ENCODE results near the gene CHGA.

CHGA gene

DNA sequence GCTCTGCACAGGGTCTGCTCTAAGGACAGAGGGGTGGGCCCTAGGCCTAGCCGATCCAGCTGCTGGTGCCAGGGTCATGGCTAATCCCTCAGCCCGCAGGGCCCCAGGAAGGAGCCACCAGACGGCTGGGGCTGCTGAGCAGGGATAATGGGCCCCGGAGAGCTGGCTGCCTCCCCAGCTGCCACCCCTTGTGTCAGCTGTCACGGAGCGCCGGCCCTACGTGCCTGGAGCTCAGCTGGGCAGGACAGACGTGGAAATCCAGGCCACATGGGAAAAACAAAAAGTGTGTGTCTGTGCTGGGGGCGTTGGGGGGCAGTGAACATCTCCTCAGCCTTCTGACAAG lies 36.2 kb downstream of the CHGA start:
- Histone ChIP-seq H3K9ac (ENCODE audit: low read depth, low read length) (no peak overlapping the region), H3K4me3 (ENCODE audit: low read length) (no peak overlapping the region), H3K4me1 (ENCODE audit: insufficient read depth, low read length) (peaks cover 14% of the 10 kb centered on the region; the same call in 1 of the 2 replicates), H3K9me3 (ENCODE audit: insufficient read depth, low read depth, low read length) (no peaks in the 10 kb centered on the region), H3K27me3 (ENCODE audit: insufficient read depth, low read length) (no peaks in the 10 kb centered on the region), H3K36me3 (ENCODE audit: insufficient read depth, low read depth, low read length) (peaks cover 31% of the 10 kb centered on the region), H3K27ac (ENCODE audit: low read length) (no peak overlapping the region)

DNA sequence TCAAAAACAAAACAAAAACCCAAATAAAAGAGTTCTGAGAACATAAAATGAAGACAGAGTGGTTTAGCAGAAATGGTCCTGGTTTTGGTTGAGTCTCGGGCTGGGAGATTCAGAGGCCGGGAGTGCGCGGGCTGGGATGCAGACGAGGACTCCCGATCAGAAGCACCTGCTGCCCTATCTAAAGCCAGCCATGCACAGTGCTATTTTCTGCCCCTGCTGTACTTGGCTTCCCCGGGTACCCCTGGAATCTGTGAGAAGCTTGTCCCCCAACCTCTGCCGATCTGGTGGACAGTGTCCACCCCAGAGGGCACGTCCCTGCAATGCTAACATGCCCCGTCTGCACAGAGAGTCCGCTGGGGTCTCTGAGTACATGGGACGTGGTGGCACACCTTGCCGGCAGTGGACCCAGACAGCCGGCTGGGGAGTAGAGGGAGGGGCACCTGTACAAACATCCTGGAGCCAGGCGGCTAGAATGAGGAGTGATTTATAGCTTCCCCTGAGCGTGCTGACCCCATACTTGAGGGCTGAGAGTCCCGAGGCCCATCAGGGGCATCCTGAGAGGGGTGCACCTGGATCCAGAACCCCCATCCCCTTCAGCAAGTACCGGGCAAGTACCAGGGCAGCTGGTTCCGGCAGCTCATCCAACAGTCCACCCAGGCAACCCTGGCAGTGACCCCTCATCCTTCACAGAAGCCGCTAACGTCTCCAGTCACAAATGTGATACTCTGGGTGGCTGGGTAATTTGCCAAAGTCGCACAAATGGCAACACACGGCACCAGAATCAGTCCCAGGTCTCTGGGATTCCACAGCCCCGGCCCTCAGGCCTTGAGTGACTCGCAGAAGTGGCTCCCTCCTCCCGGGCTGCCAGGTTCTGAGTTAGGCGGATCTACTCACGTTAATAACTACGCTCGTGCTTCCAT lies 37.1 kb downstream of the CHGA start:
- Histone ChIP-seq H3K36me3 (ENCODE audit: insufficient read depth, low read depth, low read length) (peaks cover 31% of the 10 kb centered on the region), H3K4me1 (ENCODE audit: insufficient read depth, low read length) (peaks cover 11% of the 10 kb centered on the region; the same call in 1 of the 2 replicates), H3K9ac (ENCODE audit: low read depth, low read length) (no peak overlapping the region), H3K27ac (ENCODE audit: low read length) (no peak overlapping the region), H3K4me3 (ENCODE audit: low read length) (no peak overlapping the region), H3K9me3 (ENCODE audit: insufficient read depth, low read depth, low read length) (0 out of 2 replicates have a peak, but pooled peaks cover 2% of the 10 kb centered on the region), H3K27me3 (ENCODE audit: insufficient read depth, low read length) (no peaks in the 10 kb centered on the region)

DNA sequence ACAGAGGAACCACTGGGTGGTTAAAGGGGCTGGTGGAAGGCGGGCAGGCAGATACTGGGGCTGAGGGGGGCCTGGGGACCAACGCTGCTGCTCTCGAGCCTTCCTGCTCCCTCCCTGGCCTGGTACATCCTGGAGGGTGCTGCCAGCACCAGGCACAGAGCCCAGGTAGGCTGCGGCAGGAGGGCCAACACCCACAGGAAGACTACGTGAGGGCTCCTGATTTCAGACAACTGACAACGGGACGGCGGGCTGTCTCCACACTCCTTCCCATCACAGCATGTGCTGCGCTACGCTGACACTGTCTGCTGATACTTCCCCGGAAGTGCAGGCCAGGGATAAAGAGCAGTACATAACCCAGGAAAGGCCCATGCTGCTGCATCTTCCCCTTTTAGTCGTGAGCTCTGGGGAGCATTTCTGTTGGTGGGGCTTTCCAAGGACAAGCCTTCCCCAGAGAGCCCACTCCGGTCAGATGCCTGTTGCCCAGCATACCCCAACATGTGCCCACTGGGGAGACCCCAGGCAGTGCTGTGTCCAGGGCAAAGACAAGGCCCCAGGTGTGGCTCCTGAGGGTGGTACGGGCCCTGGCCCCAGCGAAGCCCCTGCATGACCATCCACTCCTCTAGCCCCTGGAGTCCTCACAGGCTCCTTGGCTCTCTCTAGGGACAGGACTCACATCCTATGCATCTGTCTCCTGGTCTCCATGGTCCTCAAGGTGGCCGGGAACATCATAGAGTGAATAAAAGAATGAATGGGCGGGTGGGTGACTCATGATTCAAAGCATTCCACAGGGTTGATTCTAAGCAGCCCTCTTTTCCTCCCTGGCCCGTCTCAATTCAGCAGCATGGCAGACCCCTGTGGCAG lies 38.0 kb downstream of the CHGA start:
- Histone ChIP-seq H3K4me1 (ENCODE audit: insufficient read depth, low read length) (peaks cover 11% of the 10 kb centered on the region; the same call in 1 of the 2 replicates), H3K36me3 (ENCODE audit: insufficient read depth, low read depth, low read length) (peaks cover 28% of the 10 kb centered on the region), H3K27me3 (ENCODE audit: insufficient read depth, low read length) (no peaks in the 10 kb centered on the region), H3K4me3 (ENCODE audit: low read length) (no peak overlapping the region), H3K9ac (ENCODE audit: low read depth, low read length) (no peak overlapping the region), H3K27ac (ENCODE audit: low read length) (no peak overlapping the region), H3K9me3 (ENCODE audit: insufficient read depth, low read depth, low read length) (0 out of 2 replicates have a peak, but pooled peaks cover 2% of the 10 kb centered on the region)

DNA sequence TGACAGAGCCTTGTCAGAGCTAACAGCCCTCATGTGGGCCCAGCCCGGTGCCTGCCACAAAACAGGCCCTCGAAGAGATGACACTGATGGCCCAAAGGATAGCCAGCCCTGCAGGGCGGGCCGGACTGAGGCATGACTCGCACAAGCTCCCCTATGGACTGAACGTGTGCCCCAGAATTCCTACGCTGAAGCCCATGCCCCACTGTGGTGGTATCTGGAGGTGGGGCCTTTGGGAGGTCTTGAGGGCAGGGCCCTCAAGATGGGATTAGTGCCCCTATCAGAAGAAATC lies 38.6 kb downstream of the CHGA start:
- H3K27me3 ChIP-seq (ENCODE audit: insufficient read depth, low read length): no peaks in the 10 kb centered on the region
- no peak overlapping the region for H3K9ac ChIP-seq (ENCODE audit: low read depth, low read length)
- H3K36me3 ChIP-seq (ENCODE audit: insufficient read depth, low read depth, low read length): peaks cover 24% of the 10 kb centered on the region
- H3K9me3 ChIP-seq (ENCODE audit: insufficient read depth, low read depth, low read length): 0 out of 2 replicates have a peak, but pooled peaks cover 2% of the 10 kb centered on the region
- H3K4me1 ChIP-seq (ENCODE audit: insufficient read depth, low read length): peaks cover 11% of the 10 kb centered on the region; the same call in 1 of the 2 replicates
- no peak overlapping the region for H3K4me3 ChIP-seq (ENCODE audit: low read length)
- no peak overlapping the region for H3K27ac ChIP-seq (ENCODE audit: low read length)

DNA sequence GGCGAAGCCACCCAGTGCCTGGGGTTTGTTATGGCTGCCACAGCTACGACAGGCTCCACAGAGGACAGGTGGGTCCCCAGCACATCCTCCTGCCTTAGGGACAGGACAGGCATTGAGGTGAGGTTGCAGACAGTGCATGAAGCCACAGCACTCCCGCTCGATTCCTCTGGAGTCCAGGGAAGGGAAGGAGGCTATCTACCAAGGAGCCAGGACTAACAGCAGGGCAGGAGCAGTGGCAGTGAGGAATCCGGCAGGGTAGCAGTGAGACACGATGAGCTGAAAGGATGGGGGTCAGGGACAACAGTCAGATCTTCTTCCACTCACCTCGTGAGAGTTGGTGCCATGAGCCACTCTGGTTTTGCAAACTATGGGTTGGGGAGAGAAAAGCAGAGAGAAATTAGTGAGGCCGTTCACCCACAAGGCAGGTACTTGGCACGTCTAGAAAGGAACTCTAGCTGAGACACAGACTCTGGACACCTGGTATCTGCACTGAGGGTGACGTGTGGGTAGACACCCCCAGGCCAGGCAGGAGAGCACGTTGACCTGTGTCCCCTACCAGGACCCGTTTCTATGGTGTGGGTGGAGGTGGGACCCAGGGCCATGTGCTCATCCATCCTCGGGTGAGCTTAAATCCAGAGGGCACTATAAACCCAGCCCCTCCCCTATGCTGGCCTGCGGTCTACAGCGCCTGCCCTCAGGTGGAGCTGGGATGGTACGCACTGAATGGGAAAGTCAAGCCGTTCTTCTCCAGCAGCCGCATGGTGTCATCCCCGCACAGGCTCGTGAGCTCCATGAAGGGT lies 39.3 kb downstream of the CHGA start:
- peaks cover 24% of the 10 kb centered on the region for H3K36me3 ChIP-seq (ENCODE audit: insufficient read depth, low read depth, low read length)
- peaks cover 11% of the 10 kb centered on the region; the same call in 1 of the 2 replicates for H3K4me1 ChIP-seq (ENCODE audit: insufficient read depth, low read length)

DNA sequence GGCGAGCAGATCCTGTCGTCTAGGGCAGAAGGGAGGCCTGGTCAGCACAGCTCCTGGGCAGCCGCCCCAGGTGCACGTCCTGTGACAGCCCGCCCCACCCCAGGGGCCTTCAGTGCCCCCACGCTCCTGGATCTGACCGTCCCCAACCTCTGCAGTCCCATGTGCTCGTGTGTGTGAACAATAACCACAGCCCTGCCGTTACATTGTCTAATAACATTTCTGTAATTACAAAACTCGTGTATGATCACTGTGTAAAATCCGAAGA lies 39.8 kb downstream of the CHGA start:
- no peak overlapping the region for H3K9ac ChIP-seq (ENCODE audit: low read depth, low read length)
- peaks cover 11% of the 10 kb centered on the region; the same call in 1 of the 2 replicates for H3K4me1 ChIP-seq (ENCODE audit: insufficient read depth, low read length)
- H3K4me3 ChIP-seq (ENCODE audit: low read length): no peak overlapping the region
- no peak overlapping the region for H3K27ac ChIP-seq (ENCODE audit: low read length)
- H3K27me3 ChIP-seq (ENCODE audit: insufficient read depth, low read length): no peaks in the 10 kb centered on the region
- H3K36me3 ChIP-seq (ENCODE audit: insufficient read depth, low read depth, low read length): peaks cover 20% of the 10 kb centered on the region
- 0 out of 2 replicates have a peak, but pooled peaks cover 2% of the 10 kb centered on the region for H3K9me3 ChIP-seq (ENCODE audit: insufficient read depth, low read depth, low read length)

More for the DNA sequence above, 39.3 kb downstream of the CHGA start:
- no peaks in the 10 kb centered on the region for H3K27me3 ChIP-seq (ENCODE audit: insufficient read depth, low read length)
- H3K27ac ChIP-seq (ENCODE audit: low read length): no peak overlapping the region
- H3K9me3 ChIP-seq (ENCODE audit: insufficient read depth, low read depth, low read length): 0 out of 2 replicates have a peak, but pooled peaks cover 2% of the 10 kb centered on the region
- H3K9ac ChIP-seq (ENCODE audit: low read depth, low read length): no peak overlapping the region
- no peak overlapping the region for H3K4me3 ChIP-seq (ENCODE audit: low read length)

DNA sequence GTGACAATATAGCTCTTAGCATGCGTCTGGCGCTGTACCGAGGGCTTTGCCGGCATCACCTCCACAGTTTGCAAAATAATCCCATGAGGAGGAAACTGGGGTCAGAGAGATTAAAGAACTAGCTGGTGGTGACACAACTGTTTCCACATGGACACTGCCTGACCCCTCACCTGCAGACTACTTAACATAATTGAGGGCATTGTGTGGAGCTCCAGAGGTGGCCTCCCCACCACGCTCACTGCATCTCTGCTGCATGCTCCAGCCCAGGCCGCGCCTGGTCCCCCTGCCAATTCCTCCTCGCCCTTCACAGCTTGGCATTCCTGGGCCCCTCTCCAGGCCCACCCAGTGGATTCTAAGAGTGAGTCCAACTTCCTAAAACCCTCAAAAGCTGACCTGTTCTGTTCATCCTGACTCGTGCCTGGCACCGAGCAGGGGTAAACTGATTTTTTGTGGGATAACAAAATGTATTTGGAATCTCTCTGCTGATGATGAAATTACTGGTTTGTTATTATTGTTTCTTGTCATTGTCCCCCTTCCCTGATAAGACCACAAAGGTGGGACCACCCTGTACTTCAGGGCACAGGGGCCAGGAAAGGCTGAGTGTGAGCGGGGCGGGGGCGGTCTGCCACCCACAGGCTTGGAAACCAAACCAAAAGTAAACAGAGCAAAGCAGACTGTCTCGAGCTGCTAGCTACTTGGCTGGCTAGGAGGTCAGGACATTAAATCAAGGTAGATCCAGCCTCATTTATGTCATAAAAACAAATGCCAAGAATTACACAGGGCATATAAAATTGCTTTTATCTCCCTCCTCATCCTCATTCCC lies 40.6 kb downstream of the CHGA start:
- Histone ChIP-seq H3K36me3 (ENCODE audit: insufficient read depth, low read depth, low read length) (peaks cover 13% of the 10 kb centered on the region; the same call in 1 of the 2 replicates), H3K9me3 (ENCODE audit: insufficient read depth, low read depth, low read length) (0 out of 2 replicates have a peak, but pooled peaks cover 2% of the 10 kb centered on the region), H3K27me3 (ENCODE audit: insufficient read depth, low read length) (no peaks in the 10 kb centered on the region), H3K9ac (ENCODE audit: low read depth, low read length) (no peak overlapping the region; the same call in 1 of the 2 replicates), H3K27ac (ENCODE audit: low read length) (no peak overlapping the region), H3K4me3 (ENCODE audit: low read length) (no peak overlapping the region), H3K4me1 (ENCODE audit: insufficient read depth, low read length) (peaks cover 11% of the 10 kb centered on the region; the same call in 1 of the 2 replicates)

DNA sequence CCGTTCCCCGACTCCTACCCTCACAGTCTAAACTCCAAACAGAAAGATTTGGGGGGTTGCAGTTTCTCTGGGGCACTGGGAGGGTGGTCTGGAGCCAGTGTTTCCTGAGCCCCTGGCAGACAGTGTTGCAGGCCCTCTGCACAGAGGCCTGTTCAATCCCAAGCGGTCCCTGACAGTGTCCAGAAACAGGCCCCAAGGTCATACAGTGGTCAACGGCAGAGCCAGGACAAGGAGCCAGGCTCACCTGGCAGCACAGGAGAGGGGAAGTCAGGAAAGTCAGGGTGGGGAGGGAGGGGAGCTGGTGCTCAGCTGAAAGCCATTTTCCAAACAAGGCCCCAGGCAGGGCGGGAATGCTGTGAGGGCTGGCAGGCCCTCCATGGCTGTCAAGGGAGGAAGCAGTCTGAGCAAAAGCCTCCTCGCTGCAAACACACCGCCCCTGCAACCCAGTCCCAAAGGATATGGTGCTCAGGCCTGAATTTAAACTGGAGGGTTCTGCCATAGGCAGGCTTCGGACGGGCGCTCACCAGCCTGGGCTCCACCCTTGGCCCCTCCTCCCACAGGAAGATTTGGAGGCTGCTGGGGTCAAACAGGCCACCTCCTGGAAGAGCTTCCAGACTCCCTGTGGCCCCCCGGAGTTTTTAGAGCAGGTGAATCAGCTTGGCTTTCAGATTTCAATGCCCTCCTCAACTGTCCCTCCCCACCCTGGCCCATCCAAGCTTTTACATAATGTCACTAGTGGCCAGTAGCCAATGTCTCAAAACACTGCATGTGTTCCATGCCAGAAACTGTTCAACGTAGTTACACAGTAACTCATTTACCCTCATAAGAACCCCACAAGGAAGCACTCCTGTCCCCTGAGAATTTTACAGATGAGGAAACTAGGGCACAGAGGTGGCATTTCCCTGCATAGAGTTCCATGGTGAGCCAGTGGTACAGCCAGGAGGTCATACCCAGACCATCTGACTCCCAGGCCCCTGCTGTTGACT lies 41.5 kb downstream of the CHGA start:
- H3K36me3 ChIP-seq (ENCODE audit: insufficient read depth, low read depth, low read length): peaks cover 9% of the 10 kb centered on the region; the same call in 1 of the 2 replicates
- H3K27me3 ChIP-seq (ENCODE audit: insufficient read depth, low read length): no peaks in the 10 kb centered on the region
- H3K4me1 ChIP-seq (ENCODE audit: insufficient read depth, low read length): peaks cover 11% of the 10 kb centered on the region; the same call in 1 of the 2 replicates
- 0 out of 2 replicates have a peak, but pooled peaks cover 2% of the 10 kb centered on the region for H3K9me3 ChIP-seq (ENCODE audit: insufficient read depth, low read depth, low read length)
- H3K4me3 ChIP-seq (ENCODE audit: low read length): no peak overlapping the region
- no peak overlapping the region; the same call in 1 of the 2 replicates for H3K9ac ChIP-seq (ENCODE audit: low read depth, low read length)
- H3K27ac ChIP-seq (ENCODE audit: low read length): no peak overlapping the region

DNA sequence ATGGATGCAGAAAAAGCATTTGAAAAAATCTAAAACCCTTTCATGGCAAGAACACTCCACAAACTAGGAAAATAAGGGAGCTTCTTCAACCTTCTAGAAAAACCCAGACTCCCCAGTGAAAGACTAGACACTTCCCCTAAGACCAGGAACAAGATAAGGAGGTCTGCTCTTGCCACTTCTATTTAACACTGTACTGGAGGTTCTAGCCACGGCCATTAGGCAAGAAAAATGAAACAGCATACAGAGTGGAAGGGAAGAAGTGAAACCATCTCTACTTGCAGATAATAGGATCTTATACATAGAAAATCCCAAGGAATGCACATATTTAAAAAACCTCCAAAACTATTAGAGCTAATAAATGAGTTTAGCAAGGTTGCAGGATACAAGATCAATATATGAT lies 42.3 kb downstream of the CHGA start:
- Histone ChIP-seq H3K4me3 (ENCODE audit: low read length) (no peak overlapping the region), H3K36me3 (ENCODE audit: insufficient read depth, low read depth, low read length) (peaks cover 9% of the 10 kb centered on the region; the same call in 1 of the 2 replicates), H3K27ac (ENCODE audit: low read length) (no peak overlapping the region), H3K9me3 (ENCODE audit: insufficient read depth, low read depth, low read length) (0 out of 2 replicates have a peak, but pooled peaks cover 2% of the 10 kb centered on the region), H3K27me3 (ENCODE audit: insufficient read depth, low read length) (no peaks in the 10 kb centered on the region), H3K9ac (ENCODE audit: low read depth, low read length) (no peak overlapping the region), H3K4me1 (ENCODE audit: insufficient read depth, low read length) (peaks cover 15% of the 10 kb centered on the region; the same call in 1 of the 2 replicates)
